NCI-H2029 (cell line): Measurements from ENCODE around the gene OS9.
"Not testable (repeated sequence)": the region's sequence is repeated elsewhere in the genome, so short reads cannot be mapped to it uniquely, and the experiment has no call there.

Experiments
- DNase-seq: peaks from one replicate; lab custom pipeline; 2025; lab: John Stamatoyannopoulos, UW

Gene OS9

GRCh38 chr12:57694459-57695019, 607 bp downstream of the OS9 start:
- peak; percentile 33 for DNase-seq

- DNase-seq: no peak
These were observed 2.0 kb downstream of the OS9 start for GRCh38 chr12:57695770-57696432.

- DNase-seq: no peak
These were observed 3.1 kb downstream of the OS9 start for GRCh38 chr12:57697076-57697475.

- DNase-seq: no peak
These were observed 4.5 kb downstream of the OS9 start for GRCh38 chr12:57698414-57698813.

GRCh38 chr12:57700317-57700716, 6.4 kb downstream of the OS9 start:
- DNase-seq: no peak

GRCh38 chr12:57707250-57707649, 13.3 kb downstream of the OS9 start:
- no peak for DNase-seq

- DNase-seq: no peak
These were observed 14.4 kb downstream of the OS9 start for GRCh38 chr12:57708296-57708695.

GRCh38 chr12:57712701-57713100, 18.8 kb downstream of the OS9 start:
- DNase-seq: no peak

- no peak for DNase-seq
These were observed 19.3 kb downstream of the OS9 start for GRCh38 chr12:57713209-57713608.

- not testable (repeated sequence) for DNase-seq
These were observed 21.3 kb downstream of the OS9 start for GRCh38 chr12:57715036-57715748.

GRCh38 chr12:57715786-57716185, 21.9 kb downstream of the OS9 start:
- no peak for DNase-seq

GRCh38 chr12:57716305-57716704, 22.4 kb downstream of the OS9 start:
- no peak for DNase-seq

- DNase-seq: no peak
These were observed 23.2 kb downstream of the OS9 start for GRCh38 chr12:57717131-57717530.

- no peak for DNase-seq
These were observed 24.1 kb downstream of the OS9 start for GRCh38 chr12:57717846-57718640.

GRCh38 chr12:57718641-57719528, 25.0 kb downstream of the OS9 start:
- no peak for DNase-seq

- no peak for DNase-seq
These were observed 26.1 kb downstream of the OS9 start for GRCh38 chr12:57719777-57720605.

- no peak for DNase-seq
These were observed 27.0 kb downstream of the OS9 start for GRCh38 chr12:57720606-57721595.

GRCh38 chr12:57721846-57722608, 28.1 kb downstream of the OS9 start:
- not testable (repeated sequence) for DNase-seq
